GM23338 (cell line): ENCODE results near the gene GNG10. TPM values are rescaled to one million over a fixed set of nuclear protein-coding genes. Genes with fewer than 3 reads are reported as not detected.

Source experiments
- ATAC-seq: fragments of 200-7000 bp; cut with Tn5 transposase; 3 replicates; pipeline ENCODE4 v1.9.1; 2020
- DNase-seq: peaks from one replicate; pipeline ENCODE4 v3.0.0-alpha.2; 2015; ENCODE audit warnings: low spot score
- H2AFZ ChIP-seq: fragments of 200-600 bp; sonication (generic); 2 replicates; pipeline ENCODE4 v1.8.0; 2016; ENCODE audit warnings: antibody characterized with exemption, mild to moderate bottlenecking, moderate library complexity
- H3F3A ChIP-seq: fragments of 200-600 bp; sonication (generic); replicated peaks from 2 replicates; pipeline ENCODE4 v1.8.0; 2017; ENCODE audit warnings: antibody characterized with exemption, mixed run types, low read depth
- H3K27ac ChIP-seq: fragments of 200-600 bp; sonication (generic); 2 replicates; pipeline ENCODE4 v1.6.1; 2016; ENCODE audit warnings: low read depth
- H3K27me3 ChIP-seq: fragments of 200-600 bp; sonication (generic); 2 replicates; pipeline ENCODE4 v1.8.0; 2016; ENCODE audit warnings: mild to moderate bottlenecking, mixed run types, moderate library complexity; ENCODE audit not compliant: insufficient read depth
- H3K36me3 ChIP-seq: fragments of 200-600 bp; sonication (generic); 2 replicates; pipeline ENCODE4 v1.8.0; 2016; ENCODE audit warnings: mild to moderate bottlenecking; ENCODE audit not compliant: insufficient read depth
- H3K4me1 ChIP-seq: fragments of 200-600 bp; sonication (generic); 2 replicates; pipeline ENCODE4 v1.8.0; 2016; ENCODE audit warnings: mild to moderate bottlenecking, moderate library complexity; ENCODE audit not compliant: insufficient read depth
- H3K4me2 ChIP-seq: fragments of 200-600 bp; sonication (generic); 2 replicates; pipeline ENCODE4 v1.7.1; 2017; ENCODE audit warnings: mixed run types
- H3K4me3 ChIP-seq: fragments of 200-600 bp; sonication (generic); 2 replicates; pipeline ENCODE4 v1.6.1; 2016; ENCODE audit warnings: mixed run types
- H3K79me2 ChIP-seq: fragments of 200-600 bp; sonication (generic); replicated peaks from 2 replicates; pipeline ENCODE4 v1.8.0; 2017; ENCODE audit warnings: mild to moderate bottlenecking; ENCODE audit not compliant: insufficient read depth
- H3K9me2 ChIP-seq: fragments of 200-600 bp; sonication (generic); 2 replicates; pipeline ENCODE4 v1.8.0; 2017; ENCODE audit not compliant: insufficient read depth
- H4K20me1 ChIP-seq: fragments of 200-600 bp; sonication (generic); replicated peaks from 2 replicates; pipeline ENCODE4 v1.8.0; 2017; ENCODE audit warnings: mild to moderate bottlenecking; ENCODE audit not compliant: insufficient read depth
- H3K27ac Mint-ChIP-seq: 2 replicates; pipeline ENCODE4 v1.8.0; 2020; ENCODE audit warnings: inconsistent platforms, mild to moderate bottlenecking, moderate library complexity, mixed read lengths
- H3K27me3 Mint-ChIP-seq: 3 replicates; pipeline ENCODE4 v1.8.0; 2022; ENCODE audit warnings: low read depth, mild to moderate bottlenecking, moderate library complexity, mixed read lengths, inconsistent platforms; ENCODE audit not compliant: insufficient read depth, poor library complexity
- H3K36me3 Mint-ChIP-seq: 3 replicates; pipeline ENCODE4 v1.8.0; 2021; ENCODE audit warnings: low read depth, mild to moderate bottlenecking, inconsistent platforms, moderate library complexity, mixed read lengths
- H3K4me1 Mint-ChIP-seq: 3 replicates; pipeline ENCODE4 v1.8.0; 2020; ENCODE audit warnings: mild to moderate bottlenecking, inconsistent platforms, mixed read lengths
- H3K4me3 Mint-ChIP-seq: 3 replicates; pipeline ENCODE4 v1.8.0; 2021; ENCODE audit warnings: moderate library complexity, mild to moderate bottlenecking, inconsistent platforms, mixed read lengths
- H3K9me3 Mint-ChIP-seq: 3 replicates; pipeline ENCODE4 v1.8.0; 2020; ENCODE audit warnings: moderate library complexity, mild to moderate bottlenecking, inconsistent platforms, mixed read lengths
- CREB1 ChIP-seq: fragments of 250-450 bp; sonication (Bioruptor Pico); IDR thresholded peaks from 2 replicates; pipeline ENCODE4 v1.5.0; 2020; ENCODE audit warnings: low read depth, mild to moderate bottlenecking, moderate library complexity
- EZH2 ChIP-seq: fragments of 200-600 bp; sonication (generic); IDR thresholded peaks from one replicate; pipeline ENCODE4 v1.8.0; 2017; ENCODE audit warnings: antibody characterized with exemption, mild to moderate bottlenecking, low read depth; ENCODE audit not compliant: unreplicated experiment
- EZH2phosphoT487 ChIP-seq: fragments of 200-600 bp; sonication (generic); IDR thresholded peaks from one replicate; pipeline ENCODE4 v1.8.1; 2018; ENCODE audit warnings: antibody characterized with exemption; ENCODE audit not compliant: unreplicated experiment
- JUNB ChIP-seq: IDR thresholded peaks from one replicate; pipeline ENCODE4 v1.6.1; 2016; ENCODE audit warnings: antibody characterized with exemption; ENCODE audit not compliant: unreplicated experiment
- NANOG ChIP-seq: IDR thresholded peaks from 2 replicates; pipeline ENCODE4 v1.6.1; 2016; ENCODE audit warnings: antibody characterized with exemption, borderline replicate concordance
- POLR2AphosphoS5 ChIP-seq: IDR thresholded peaks from 2 replicates; pipeline ENCODE4 v1.6.1; 2016; ENCODE audit warnings: antibody characterized with exemption, low read depth
- STAT1 ChIP-seq: IDR thresholded peaks from one replicate; pipeline ENCODE4 v1.6.1; 2016; ENCODE audit warnings: antibody characterized with exemption; ENCODE audit not compliant: unreplicated experiment
- ZNF114 ChIP-seq: fragments of 250-450 bp; sonication (Bioruptor Pico); IDR thresholded peaks from 2 replicates; pipeline ENCODE4 v1.5.0; 2020; ENCODE audit warnings: mild to moderate bottlenecking, moderate library complexity
- ZNF331 ChIP-seq: fragments of 250-450 bp; sonication (Bioruptor Pico); IDR thresholded peaks from 2 replicates; pipeline ENCODE4 v1.5.0; 2020; ENCODE audit warnings: low read depth, mild to moderate bottlenecking, moderate library complexity
- polyA plus RNA-seq: library from polyadenylated mRNA; unstranded; fragments of >200 nt; fragmentation: Nextera tagmentation; extraction: Ambion mirVana; gene quantifications from 2 replicates; pipeline ENCODE4 v1.2.1, GENCODE V29; 2016
- total RNA-seq: library from RNA; depleted of rRNA; stranded (reverse); fragments of >200 nt; shearing (Covaris generic); gene quantifications from 2 replicates; pipeline ENCODE4 v1.2.3, GENCODE V29; 2014
- TF ChIP-seq, protein P1 (sequence below), 2 experiments: fragments of 200-600 bp in 1 of 2; sonication (generic) in 1 of 2; conservative IDR thresholded peaks; 2 replicates each; pipeline versions ENCODE4 v1.5.1 to v1.6.1; 2016 to 2017; ENCODE audit warnings: antibody characterized with exemption in 2 of 2, low read depth in 2 of 2, mild to moderate bottlenecking in 2 of 2, moderate library complexity in 1 of 2
- TF ChIP-seq, protein P2 (sequence below): IDR thresholded peaks from one replicate; pipeline ENCODE4 v1.6.1; 2018; ENCODE audit warnings: antibody characterized with exemption; ENCODE audit not compliant: unreplicated experiment
- TF ChIP-seq, protein P3 (sequence below): fragments of 250-450 bp; sonication (Bioruptor Pico); IDR thresholded peaks from 2 replicates; pipeline ENCODE4 v1.5.0; 2020; ENCODE audit warnings: mild to moderate bottlenecking, moderate library complexity
- TF ChIP-seq, protein P4 (sequence below): IDR thresholded peaks from 2 replicates; pipeline ENCODE4 v1.6.1; 2016; ENCODE audit warnings: antibody characterized with exemption

Gene GNG10
- total and polyA plus RNA-seq, 2 experiments from 2014 or later, result 49.9 to 61.2 TPM

DNA sequence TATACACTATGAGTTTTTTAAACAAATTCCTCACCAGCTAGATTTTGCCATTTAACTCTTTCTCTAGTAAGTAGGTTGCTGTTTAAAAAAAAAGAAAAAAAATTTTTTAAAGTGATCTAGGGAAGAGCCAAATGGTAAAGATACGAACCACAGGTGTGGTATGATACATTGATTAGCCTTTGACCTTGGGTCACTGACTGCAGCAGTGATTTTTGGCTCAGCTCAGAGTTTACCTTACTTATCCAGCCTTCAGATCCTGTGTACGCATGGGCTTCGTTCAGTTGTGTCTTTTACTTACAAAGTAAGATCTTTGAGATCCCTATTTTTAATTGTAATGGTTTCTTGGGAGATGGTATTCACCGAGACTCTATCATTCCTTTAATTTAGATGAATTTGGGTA lies 12.4 kb upstream of the GNG10 start:
- DNase-seq (no peak), ATAC-seq (no peak)
- H3K4me3 Mint-ChIP-seq, result no peak overlapping the region
- TF ChIP-seq, protein P1, sequence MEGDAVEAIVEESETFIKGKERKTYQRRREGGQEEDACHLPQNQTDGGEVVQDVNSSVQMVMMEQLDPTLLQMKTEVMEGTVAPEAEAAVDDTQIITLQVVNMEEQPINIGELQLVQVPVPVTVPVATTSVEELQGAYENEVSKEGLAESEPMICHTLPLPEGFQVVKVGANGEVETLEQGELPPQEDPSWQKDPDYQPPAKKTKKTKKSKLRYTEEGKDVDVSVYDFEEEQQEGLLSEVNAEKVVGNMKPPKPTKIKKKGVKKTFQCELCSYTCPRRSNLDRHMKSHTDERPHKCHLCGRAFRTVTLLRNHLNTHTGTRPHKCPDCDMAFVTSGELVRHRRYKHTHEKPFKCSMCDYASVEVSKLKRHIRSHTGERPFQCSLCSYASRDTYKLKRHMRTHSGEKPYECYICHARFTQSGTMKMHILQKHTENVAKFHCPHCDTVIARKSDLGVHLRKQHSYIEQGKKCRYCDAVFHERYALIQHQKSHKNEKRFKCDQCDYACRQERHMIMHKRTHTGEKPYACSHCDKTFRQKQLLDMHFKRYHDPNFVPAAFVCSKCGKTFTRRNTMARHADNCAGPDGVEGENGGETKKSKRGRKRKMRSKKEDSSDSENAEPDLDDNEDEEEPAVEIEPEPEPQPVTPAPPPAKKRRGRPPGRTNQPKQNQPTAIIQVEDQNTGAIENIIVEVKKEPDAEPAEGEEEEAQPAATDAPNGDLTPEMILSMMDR (conservative IDR thresholded peaks at IDR 0.05; ENCODE audit: low read depth in 2 of 2), result no peak
- TF ChIP-seq JUNB, result no peak
- no peak for TF ChIP-seq ZNF331 (CRISPR knock-in tag)
- TF ChIP-seq EZH2phosphoT487, result no peak
- no peak for TF ChIP-seq POLR2AphosphoS5
- TF ChIP-seq, protein P2, sequence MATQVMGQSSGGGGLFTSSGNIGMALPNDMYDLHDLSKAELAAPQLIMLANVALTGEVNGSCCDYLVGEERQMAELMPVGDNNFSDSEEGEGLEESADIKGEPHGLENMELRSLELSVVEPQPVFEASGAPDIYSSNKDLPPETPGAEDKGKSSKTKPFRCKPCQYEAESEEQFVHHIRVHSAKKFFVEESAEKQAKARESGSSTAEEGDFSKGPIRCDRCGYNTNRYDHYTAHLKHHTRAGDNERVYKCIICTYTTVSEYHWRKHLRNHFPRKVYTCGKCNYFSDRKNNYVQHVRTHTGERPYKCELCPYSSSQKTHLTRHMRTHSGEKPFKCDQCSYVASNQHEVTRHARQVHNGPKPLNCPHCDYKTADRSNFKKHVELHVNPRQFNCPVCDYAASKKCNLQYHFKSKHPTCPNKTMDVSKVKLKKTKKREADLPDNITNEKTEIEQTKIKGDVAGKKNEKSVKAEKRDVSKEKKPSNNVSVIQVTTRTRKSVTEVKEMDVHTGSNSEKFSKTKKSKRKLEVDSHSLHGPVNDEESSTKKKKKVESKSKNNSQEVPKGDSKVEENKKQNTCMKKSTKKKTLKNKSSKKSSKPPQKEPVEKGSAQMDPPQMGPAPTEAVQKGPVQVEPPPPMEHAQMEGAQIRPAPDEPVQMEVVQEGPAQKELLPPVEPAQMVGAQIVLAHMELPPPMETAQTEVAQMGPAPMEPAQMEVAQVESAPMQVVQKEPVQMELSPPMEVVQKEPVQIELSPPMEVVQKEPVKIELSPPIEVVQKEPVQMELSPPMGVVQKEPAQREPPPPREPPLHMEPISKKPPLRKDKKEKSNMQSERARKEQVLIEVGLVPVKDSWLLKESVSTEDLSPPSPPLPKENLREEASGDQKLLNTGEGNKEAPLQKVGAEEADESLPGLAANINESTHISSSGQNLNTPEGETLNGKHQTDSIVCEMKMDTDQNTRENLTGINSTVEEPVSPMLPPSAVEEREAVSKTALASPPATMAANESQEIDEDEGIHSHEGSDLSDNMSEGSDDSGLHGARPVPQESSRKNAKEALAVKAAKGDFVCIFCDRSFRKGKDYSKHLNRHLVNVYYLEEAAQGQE, result no peak
- TF ChIP-seq NANOG, result no peak
- TF ChIP-seq CREB1, result no peak
- TF ChIP-seq, protein P3, sequence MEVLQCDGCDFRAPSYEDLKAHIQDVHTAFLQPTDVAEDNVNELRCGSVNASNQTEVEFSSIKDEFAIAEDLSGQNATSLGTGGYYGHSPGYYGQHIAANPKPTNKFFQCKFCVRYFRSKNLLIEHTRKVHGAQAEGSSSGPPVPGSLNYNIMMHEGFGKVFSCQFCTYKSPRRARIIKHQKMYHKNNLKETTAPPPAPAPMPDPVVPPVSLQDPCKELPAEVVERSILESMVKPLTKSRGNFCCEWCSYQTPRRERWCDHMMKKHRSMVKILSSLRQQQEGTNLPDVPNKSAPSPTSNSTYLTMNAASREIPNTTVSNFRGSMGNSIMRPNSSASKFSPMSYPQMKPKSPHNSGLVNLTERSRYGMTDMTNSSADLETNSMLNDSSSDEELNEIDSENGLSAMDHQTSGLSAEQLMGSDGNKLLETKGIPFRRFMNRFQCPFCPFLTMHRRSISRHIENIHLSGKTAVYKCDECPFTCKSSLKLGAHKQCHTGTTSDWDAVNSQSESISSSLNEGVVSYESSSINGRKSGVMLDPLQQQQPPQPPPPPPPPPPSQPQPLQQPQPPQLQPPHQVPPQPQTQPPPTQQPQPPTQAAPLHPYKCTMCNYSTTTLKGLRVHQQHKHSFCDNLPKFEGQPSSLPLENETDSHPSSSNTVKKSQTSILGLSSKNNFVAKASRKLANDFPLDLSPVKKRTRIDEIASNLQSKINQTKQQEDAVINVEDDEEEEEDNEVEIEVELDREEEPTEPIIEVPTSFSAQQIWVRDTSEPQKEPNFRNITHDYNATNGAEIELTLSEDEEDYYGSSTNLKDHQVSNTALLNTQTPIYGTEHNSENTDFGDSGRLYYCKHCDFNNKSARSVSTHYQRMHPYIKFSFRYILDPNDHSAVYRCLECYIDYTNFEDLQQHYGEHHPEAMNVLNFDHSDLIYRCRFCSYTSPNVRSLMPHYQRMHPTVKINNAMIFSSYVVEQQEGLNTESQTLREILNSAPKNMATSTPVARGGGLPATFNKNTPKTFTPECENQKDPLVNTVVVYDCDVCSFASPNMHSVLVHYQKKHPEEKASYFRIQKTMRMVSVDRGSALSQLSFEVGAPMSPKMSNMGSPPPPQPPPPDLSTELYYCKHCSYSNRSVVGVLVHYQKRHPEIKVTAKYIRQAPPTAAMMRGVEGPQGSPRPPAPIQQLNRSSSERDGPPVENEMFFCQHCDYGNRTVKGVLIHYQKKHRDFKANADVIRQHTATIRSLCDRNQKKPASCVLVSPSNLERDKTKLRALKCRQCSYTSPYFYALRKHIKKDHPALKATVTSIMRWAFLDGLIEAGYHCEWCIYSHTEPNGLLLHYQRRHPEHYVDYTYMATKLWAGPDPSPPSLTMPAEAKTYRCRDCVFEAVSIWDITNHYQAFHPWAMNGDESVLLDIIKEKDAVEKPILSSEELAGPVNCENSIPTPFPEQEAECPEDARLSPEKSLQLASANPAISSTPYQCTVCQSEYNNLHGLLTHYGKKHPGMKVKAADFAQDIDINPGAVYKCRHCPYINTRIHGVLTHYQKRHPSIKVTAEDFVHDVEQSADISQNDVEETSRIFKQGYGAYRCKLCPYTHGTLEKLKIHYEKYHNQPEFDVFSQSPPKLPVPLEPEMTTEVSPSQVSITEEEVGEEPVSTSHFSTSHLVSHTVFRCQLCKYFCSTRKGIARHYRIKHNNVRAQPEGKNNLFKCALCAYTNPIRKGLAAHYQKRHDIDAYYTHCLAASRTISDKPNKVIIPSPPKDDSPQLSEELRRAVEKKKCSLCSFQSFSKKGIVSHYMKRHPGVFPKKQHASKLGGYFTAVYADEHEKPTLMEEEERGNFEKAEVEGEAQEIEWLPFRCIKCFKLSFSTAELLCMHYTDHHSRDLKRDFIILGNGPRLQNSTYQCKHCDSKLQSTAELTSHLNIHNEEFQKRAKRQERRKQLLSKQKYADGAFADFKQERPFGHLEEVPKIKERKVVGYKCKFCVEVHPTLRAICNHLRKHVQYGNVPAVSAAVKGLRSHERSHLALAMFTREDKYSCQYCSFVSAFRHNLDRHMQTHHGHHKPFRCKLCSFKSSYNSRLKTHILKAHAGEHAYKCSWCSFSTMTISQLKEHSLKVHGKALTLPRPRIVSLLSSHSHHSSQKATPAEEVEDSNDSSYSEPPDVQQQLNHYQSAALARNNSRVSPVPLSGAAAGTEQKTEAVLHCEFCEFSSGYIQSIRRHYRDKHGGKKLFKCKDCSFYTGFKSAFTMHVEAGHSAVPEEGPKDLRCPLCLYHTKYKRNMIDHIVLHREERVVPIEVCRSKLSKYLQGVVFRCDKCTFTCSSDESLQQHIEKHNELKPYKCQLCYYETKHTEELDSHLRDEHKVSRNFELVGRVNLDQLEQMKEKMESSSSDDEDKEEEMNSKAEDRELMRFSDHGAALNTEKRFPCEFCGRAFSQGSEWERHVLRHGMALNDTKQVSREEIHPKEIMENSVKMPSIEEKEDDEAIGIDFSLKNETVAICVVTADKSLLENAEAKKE (CRISPR knock-in tag), result no peak
- no peak for TF ChIP-seq ZNF114 (CRISPR knock-in tag)
- TF ChIP-seq STAT1, result no peak
- TF ChIP-seq, protein P4, sequence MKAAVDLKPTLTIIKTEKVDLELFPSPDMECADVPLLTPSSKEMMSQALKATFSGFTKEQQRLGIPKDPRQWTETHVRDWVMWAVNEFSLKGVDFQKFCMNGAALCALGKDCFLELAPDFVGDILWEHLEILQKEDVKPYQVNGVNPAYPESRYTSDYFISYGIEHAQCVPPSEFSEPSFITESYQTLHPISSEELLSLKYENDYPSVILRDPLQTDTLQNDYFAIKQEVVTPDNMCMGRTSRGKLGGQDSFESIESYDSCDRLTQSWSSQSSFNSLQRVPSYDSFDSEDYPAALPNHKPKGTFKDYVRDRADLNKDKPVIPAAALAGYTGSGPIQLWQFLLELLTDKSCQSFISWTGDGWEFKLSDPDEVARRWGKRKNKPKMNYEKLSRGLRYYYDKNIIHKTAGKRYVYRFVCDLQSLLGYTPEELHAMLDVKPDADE, result no peak
- no peak for TF ChIP-seq EZH2
- Histone ChIP-seq H3K4me2 (no peak overlapping the region), H3K4me3 (no peak overlapping the region), H4K20me1 (no peaks in the 10 kb centered on the region), H3F3A (no peaks in the 10 kb centered on the region), H3K36me3 (peaks cover 8% of the 10 kb centered on the region), H2AFZ (no peak overlapping the region), H3K27me3 (no peaks in the 10 kb centered on the region), H3K79me2 (0 out of 2 replicates have a peak, but pooled peaks cover 5% of the 10 kb centered on the region), H3K27ac (no peak overlapping the region), H3K9me2 (no peaks in the 10 kb centered on the region), H3K4me1 (no peaks in the 10 kb centered on the region)
- no peaks in the 10 kb centered on the region for H3K4me1 Mint-ChIP-seq
- peaks cover 2% of the 10 kb centered on the region for H3K27me3 Mint-ChIP-seq
- peaks cover 41% of the 10 kb centered on the region; the same call in 2 of the 3 replicates for H3K36me3 Mint-ChIP-seq
- H3K27ac Mint-ChIP-seq, result no peak overlapping the region
- no peaks in the 10 kb centered on the region for H3K9me3 Mint-ChIP-seq
